Measurements from ENCODE around the gene RHOH. TPM values are rescaled to one million over a fixed set of nuclear protein-coding genes. Genes with fewer than 3 reads are reported as not detected.

RHOH gene
- total RNA-seq, 2 donors from 2014 or later: 0.47 to 1.2 TPM

DNA sequence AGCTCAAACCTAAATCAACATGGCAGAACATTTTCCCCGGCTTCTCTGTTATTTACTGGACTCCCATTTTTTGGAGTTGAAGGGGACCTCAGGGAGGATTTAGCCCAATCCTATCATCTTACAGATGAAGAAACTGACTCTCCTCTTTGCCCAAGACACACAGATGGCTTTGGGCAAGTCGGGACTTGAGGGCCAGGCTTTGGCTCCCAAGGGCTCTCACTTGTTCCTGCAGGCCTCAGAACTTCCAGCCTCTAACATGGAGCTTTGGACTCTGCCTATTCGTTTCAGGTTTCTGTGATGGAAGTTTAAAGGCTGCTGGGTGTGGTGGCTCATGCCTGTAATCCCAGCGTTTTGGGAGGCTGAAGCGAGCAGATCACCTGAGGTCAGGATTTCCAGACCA, 59.5 kb downstream of the RHOH start:
- DNase-seq (ENCODE audit: low spot score): no peak
- Histone ChIP-seq H3K4me1 (no peaks in the 10 kb centered on the region), H3K4me3 (no peak overlapping the region), H3K27ac (no peak overlapping the region), H3K27me3 (no peaks in the 10 kb centered on the region), H3K9me3 (no peaks in the 10 kb centered on the region), H3K36me3 (no peaks in the 10 kb centered on the region)
- TF ChIP-seq, protein P1, sequence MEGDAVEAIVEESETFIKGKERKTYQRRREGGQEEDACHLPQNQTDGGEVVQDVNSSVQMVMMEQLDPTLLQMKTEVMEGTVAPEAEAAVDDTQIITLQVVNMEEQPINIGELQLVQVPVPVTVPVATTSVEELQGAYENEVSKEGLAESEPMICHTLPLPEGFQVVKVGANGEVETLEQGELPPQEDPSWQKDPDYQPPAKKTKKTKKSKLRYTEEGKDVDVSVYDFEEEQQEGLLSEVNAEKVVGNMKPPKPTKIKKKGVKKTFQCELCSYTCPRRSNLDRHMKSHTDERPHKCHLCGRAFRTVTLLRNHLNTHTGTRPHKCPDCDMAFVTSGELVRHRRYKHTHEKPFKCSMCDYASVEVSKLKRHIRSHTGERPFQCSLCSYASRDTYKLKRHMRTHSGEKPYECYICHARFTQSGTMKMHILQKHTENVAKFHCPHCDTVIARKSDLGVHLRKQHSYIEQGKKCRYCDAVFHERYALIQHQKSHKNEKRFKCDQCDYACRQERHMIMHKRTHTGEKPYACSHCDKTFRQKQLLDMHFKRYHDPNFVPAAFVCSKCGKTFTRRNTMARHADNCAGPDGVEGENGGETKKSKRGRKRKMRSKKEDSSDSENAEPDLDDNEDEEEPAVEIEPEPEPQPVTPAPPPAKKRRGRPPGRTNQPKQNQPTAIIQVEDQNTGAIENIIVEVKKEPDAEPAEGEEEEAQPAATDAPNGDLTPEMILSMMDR (IDR thresholded peaks at IDR 0.05): no peak

DNA sequence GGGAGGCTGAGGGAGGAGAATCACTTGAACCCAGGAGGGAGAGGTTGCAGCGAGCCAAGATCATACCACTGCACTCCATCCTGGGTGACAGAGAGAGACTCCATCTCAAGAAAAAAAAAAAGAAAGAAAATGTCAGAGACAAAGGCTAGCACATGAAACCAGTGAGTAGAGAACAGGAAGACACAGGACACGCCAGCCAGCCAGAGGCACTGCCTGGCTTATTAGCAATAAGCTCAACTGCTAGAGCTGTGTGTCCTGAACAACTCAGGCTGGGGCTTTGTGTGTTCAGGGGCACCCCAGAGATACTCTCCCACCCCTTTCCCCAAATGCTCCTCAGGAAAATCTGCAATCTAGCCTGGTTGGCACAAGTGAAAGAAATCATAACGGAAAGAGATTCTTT, 60.0 kb downstream of the RHOH start:
- TF ChIP-seq, protein P1 (IDR thresholded peaks at IDR 0.05): no peak
- no peak overlapping the region for H3K27ac ChIP-seq
- H3K36me3 ChIP-seq: no peaks in the 10 kb centered on the region
- no peaks in the 10 kb centered on the region for H3K27me3 ChIP-seq
- no peak overlapping the region for H3K4me3 ChIP-seq
- DNase-seq (ENCODE audit: low spot score): no peak
- no peaks in the 10 kb centered on the region for H3K4me1 ChIP-seq
- H3K9me3 ChIP-seq: no peaks in the 10 kb centered on the region

DNA sequence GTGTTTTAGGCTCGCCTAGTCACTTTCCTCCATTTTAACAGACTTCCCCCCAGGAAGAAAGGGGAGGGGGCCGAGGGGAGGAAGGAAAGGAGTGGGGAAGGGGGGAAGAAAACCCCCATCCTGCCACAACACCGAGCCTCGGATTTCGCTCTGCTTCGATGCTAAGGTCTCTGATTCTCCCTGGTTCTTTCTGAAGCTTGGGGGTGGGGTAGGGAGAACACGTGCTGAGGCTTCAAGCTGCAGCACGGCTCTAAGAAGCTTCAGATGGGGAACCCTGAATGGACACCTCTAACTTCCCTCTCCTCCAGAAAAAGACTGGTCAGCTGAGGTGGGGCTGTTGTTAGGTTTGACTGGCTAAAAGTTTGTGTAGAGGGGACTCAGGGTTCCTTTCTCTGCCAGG, 61.8 kb downstream of the RHOH start:
- H3K27me3 ChIP-seq: no peaks in the 10 kb centered on the region
- no peaks in the 10 kb centered on the region for H3K9me3 ChIP-seq
- no peaks in the 10 kb centered on the region for H3K4me1 ChIP-seq
- no peaks in the 10 kb centered on the region for H3K36me3 ChIP-seq
- TF ChIP-seq, protein P1 (IDR thresholded peaks at IDR 0.05): no peak
- no peak overlapping the region for H3K4me3 ChIP-seq
- H3K27ac ChIP-seq: no peak overlapping the region
- no peak for DNase-seq (ENCODE audit: low spot score)

DNA sequence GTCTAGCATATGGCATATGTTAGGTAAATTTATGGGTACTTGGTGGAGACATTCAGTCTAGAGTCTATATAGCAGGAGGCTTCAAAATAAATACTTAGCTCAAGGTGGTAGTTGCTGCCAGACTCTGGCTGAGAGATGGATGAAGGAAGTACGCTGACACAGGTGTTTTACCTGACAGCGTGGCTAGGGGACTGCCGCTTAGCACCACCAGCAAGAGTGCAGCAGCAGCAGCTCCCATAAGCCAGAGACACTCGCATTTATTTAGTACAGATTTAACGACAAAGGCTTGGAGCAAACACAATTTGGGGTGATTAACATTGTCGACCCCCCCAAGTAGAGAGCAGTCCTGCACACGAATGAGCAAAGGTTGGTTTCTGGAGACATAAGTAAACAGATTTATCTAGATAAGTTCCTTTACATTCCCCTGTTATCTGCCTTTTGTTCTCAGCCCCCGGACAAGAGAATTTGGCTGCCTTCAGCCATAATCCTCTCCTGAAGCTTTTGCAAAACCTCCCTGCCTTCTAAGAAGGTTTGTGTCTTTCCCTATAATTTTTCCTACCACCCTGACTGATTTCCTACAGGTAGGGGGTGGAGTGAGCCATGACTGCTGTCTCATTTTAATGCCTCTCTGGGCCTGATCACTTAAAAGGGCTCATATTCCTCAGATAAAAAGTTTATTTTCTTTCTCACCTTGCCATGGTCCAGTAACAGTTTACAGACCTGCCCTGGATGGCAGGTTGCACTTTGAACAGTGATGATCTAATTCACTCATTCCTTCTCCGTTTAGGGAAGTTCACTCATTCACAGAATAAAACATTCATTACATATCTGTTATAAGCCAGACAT, 64.6 kb downstream of the RHOH start:
- Histone ChIP-seq H3K27me3 (no peaks in the 10 kb centered on the region), H3K4me3 (no peak overlapping the region), H3K9me3 (no peaks in the 10 kb centered on the region), H3K36me3 (no peaks in the 10 kb centered on the region), H3K4me1 (no peaks in the 10 kb centered on the region), H3K27ac (no peak overlapping the region)
- TF ChIP-seq, protein P1 (IDR thresholded peaks at IDR 0.05): no peak
- DNase-seq (ENCODE audit: low spot score): no peak

DNA sequence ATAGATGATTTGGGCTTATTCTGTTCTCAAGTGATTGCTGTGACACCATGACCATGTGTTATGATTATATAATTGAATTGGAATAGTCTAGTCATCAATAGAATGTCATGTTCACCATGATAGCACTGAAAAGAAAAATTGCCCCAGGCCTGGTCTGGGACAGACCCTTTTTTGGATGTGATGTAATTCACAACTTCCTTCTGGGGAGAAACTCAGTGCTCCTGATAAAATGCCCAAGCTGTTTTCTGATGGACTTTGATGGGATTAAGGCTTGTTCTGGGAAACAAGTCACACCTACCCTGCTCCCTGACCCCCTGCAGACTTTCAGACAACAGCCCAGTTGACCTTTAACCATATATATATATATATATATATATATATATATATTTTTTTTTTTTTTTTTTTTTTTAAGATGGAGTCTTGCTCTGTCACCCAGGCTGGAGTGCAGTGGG, 65.3 kb downstream of the RHOH start:
- H3K27ac ChIP-seq: no peak overlapping the region
- H3K36me3 ChIP-seq: no peaks in the 10 kb centered on the region
- no peaks in the 10 kb centered on the region for H3K4me1 ChIP-seq
- no peaks in the 10 kb centered on the region for H3K27me3 ChIP-seq
- H3K9me3 ChIP-seq: no peaks in the 10 kb centered on the region
- H3K4me3 ChIP-seq: no peak overlapping the region
- TF ChIP-seq, protein P1 (IDR thresholded peaks at IDR 0.05): no peak
- no peak for DNase-seq (ENCODE audit: low spot score)
